HG03039 (cell line): ENCODE data around the gene GNG5.
A peak's percentile ranks its signal among the peaks of the same experiment; 100 is the strongest.
"Not testable (repeated sequence)": the region's sequence is repeated elsewhere in the genome, so short reads cannot be mapped to it uniquely, and the experiment has no call there.

ENCODE experiments used
- ATAC-seq: cut with Tn5 transposase; IDR thresholded peaks from one replicate; pipeline ENCODE4 v1.9.1; 2021; ENCODE audit warnings: mild to moderate bottlenecking, moderate library complexity; ENCODE audit not compliant: unreplicated experiment

GNG5 gene

GRCh38 chr1:84506002-84506728, at the start of gene GNG5, which contains the start of gene SPATA1:
TSS of gene GNG5 (minus strand) at chr1:84506581. CDS start at chr1:84506091, 490 bp downstream.
TSS of gene SPATA1 (plus strand) at chr1:84506386. CDS start at chr1:84516360, 9,974 bp downstream.
- peak; percentile 79 for ATAC-seq

DNA sequence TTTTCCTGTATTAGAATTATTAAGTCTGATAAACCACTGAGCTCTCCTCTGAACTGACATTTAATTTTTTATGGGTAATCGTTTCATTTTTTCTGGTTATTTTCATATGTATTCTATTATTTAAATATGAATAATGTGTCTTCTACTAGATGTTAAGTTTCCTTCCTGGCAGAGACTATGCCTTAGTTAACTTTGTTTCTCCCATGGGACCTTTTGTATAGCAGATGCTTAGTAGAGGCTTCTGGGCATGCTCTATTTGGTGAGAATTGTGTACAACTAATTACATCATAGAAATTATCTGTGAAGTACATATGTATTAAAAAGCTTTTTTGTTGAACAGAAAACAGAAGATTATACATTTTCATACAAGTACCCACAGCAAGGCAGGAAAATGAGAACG, 44.4 kb upstream of the GNG5 start:
- no peak for ATAC-seq

DNA sequence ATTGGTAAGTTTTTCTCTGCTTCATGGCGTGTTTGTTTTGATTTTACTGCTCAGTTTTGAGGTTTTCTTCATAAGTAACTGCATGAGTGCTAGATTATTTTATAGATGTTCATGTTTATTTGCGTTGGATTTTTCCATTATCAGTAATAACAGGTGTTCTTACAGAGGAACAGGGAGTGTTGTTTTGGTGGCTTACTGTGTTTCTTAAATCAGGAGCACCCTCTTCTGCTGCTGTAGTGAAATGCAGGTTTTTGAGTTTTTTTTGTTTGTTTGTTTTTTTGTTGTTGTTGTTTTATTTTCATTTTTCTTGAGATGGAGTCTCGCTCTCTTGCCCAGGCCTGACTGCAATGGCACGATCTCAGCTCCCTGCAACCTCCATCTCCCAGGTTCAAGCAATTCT, 35.3 kb upstream of the GNG5 start:
- no peak for ATAC-seq

DNA sequence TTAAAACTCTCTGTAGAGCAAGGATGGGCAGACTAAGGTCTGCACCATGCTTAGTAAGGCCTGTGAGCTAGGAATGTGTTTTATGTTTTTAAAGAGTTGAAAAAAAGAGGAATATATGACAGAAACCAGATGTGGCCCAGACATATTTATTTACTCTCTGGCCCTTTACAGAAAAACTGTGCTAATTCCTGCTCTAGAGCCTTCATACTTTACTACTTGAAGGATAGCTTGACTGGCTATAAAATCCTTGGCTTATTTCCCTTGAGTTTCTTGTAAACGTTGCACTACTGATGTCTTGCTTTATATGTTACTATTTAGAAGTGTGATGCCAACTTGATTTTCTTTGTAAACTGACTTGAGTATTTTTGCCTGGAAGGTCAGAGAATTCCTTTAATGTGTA, 34.4 kb upstream of the GNG5 start:
- no peak for ATAC-seq

DNA sequence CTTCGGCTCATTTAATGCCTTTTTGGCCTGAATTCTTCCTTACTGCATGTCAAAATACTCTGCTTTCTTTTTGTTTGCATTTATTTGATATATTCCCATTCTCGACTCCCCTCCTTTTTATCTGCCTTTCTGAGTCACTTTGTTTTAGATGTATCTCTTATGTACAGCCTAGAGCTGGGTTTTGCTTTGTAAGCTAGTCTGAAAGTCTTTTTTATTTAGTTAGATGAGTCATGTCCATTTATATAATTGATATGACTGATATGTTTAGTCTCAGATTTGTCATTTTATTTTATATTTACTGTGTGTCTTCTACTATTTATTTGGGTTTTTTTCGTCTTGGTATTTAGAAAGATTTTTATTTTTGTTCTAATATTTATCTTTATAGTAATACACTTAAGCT, 33.6 kb upstream of the GNG5 start:
- no peak for ATAC-seq

- no peak for ATAC-seq
These were observed 32.2 kb upstream of the GNG5 start for GRCh38 chr1:84538599-84538998.

- ATAC-seq, result no peak
These were observed 19.4 kb upstream of the GNG5 start for GRCh38 chr1:84525779-84526178.

DNA sequence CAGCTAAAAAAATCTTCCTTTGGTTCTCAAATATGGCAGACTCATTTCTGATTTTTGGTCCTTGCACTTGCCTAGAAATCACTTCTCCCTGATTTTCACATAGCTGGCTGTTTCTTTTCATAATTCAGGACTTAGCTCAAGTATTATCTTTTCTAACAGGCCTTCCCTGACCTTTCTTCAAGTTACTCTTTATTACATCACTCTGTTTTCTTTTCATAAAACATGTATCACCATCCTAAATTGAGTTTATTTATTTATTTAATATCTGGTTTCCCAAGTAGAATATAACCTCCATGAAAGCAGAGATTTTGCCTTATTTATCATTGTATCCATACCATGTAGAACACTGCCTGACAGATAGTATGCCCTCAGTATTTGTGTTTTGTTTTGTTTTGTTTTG, 18.2 kb upstream of the GNG5 start:
- ATAC-seq, result no peak

GRCh38 chr1:84510668-84511067, 4.3 kb upstream of the GNG5 start:
- no peak for ATAC-seq

- ATAC-seq, result no peak
These were observed 3.8 kb upstream of the GNG5 start for GRCh38 chr1:84510165-84510564.

GRCh38 chr1:84509029-84509428, 2.6 kb upstream of the GNG5 start:
- no peak for ATAC-seq

- no peak for ATAC-seq
These were observed 2.1 kb upstream of the GNG5 start for GRCh38 chr1:84508510-84508909.

DNA sequence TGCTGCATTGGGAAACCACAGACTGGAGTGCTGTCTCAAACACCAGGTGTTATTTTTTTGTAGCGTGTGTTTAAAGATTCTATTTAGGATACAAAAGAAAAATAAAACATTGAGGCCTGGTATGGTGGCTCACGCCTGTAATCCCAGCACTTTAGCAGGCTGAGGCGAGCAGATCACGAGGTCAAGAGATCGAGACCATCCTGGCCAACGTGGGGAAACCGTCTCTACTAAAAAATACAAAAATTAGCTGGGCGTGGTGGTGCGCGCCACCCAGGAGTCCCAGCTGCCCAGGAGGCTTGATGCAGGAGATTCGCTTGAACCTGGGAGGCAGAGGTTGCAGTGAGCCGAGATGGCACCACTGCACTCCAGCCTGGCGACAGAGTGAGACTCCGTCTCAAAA, 1.5 kb upstream of the GNG5 start:
- ATAC-seq, result not testable (repeated sequence)

DNA sequence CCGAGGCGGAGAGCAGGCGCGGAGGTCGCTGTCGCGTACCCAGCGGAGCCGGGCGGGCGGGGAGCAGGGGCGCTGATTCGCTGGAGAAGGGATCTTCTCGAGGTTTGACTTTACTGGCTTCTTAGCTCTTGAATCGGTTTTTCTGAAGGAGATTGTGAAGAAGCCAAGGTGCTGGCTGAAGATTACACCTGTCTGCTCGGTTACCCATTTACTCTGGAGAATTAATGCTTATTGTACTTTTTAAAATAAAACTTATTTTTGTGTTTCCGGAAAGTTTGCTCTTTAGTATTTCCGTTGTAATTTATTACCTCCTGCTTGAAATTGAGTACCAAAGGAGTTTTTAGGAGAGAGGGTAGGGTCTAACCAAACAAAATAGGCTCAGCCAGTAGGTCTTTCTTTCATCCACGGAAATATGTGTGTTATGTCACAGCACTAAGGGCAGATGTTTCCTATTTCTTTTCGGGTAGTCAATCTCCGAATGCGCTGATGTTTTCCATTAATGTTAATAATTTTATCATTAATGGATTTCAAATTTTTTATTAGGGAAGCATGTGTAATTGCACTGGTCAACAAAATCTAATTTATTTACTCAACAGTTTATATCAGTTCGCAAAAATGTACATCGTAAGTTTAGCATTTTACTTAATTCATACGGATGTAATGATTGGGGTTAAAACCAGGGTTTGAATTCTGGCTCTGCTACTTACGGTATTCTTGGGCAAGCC, 510 bp upstream of the GNG5 start:
- no peak for ATAC-seq

GRCh38 chr1:84505493-84506001, 834 bp downstream of the GNG5 start:
- ATAC-seq, result peak; percentile 23

DNA sequence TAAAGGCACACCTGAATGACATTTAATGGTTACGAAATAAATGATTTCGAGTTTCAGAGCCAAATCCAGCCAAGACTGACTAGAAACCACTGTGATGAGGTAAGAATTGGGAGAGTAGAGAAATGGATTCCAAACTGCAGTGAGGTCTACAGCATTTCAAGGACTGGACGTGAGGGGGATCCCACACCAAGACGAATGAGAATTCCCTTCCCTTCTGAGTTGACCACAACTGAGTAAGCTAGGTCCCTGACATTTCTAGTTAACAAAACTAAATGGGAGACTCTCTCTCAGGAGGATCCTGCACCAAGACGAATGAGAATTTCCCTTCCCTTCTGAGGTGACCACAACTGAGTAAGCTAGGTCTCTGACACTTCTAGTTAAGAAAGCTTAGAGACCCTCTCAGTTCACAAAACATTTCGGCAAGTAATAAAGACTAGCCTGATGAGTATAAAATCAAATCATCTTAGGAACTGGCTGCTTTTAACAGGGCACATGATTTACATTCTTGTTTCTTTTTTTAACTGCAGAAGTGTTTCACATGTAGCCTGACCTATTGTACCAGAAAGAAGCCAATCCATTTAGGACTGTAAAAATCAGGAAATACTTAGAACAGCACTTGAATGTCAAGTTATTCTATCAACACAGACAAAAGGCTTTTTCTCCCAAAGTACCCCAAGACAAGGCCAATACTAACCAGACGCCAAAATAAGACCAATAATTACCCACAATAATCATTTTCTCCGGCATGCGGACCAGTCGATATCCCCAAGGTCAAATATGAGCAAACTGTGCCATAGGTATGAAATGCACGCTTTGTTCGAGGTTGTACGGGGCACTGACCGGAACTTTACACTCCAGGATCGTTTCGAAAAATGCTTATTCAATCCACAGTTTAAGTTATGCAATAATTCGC, 1.5 kb downstream of the GNG5 start:
- no peak for ATAC-seq

DNA sequence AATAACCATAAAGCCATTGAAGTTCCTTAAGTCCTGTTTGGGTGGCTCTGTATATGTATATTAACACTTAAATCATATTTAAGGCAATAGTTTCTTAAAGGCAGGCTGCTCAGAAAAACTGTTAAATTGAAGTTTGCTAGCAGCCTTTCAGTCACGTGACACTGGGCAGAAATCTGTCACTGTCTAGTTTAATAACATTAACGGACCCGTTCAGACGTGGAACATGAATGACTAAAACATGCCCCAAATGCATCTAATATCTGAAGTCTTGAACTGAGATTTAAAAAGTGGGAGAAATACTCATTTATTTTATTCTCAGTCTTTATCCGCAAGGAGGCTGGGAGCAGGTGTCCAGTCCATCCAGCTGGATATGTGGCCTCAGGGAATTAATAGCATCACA, 3.5 kb downstream of the GNG5 start:
- no peak for ATAC-seq

- no peak for ATAC-seq
These were observed 8.6 kb downstream of the GNG5 start for GRCh38 chr1:84497631-84498275.

GRCh38 chr1:84496498-84496897, 9.9 kb downstream of the GNG5 start:
- ATAC-seq, result no peak

- no peak for ATAC-seq
These were observed 12.6 kb downstream of the GNG5 start for GRCh38 chr1:84493747-84494146.

DNA sequence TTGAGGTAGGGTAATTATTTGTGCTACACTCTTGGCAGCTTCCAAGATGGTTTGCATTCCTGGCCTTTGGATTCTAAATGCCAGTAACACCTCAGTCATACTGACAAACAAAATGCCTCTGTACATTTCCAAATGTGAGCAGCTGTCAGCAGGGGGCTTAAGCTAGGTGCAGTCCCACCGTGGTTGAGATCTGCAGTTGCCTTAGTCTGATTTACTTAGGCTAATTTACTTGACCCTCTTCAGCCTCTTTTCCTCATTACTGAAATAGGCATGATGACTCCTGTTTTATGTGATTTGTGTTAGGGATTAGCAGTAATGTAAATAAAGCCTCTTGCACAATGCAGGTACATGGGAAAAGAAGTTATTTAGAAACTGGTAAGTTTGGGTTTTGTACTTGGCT, 13.7 kb downstream of the GNG5 start:
- no peak for ATAC-seq
